Measurements from ENCODE around the gene STK35.

DNA sequence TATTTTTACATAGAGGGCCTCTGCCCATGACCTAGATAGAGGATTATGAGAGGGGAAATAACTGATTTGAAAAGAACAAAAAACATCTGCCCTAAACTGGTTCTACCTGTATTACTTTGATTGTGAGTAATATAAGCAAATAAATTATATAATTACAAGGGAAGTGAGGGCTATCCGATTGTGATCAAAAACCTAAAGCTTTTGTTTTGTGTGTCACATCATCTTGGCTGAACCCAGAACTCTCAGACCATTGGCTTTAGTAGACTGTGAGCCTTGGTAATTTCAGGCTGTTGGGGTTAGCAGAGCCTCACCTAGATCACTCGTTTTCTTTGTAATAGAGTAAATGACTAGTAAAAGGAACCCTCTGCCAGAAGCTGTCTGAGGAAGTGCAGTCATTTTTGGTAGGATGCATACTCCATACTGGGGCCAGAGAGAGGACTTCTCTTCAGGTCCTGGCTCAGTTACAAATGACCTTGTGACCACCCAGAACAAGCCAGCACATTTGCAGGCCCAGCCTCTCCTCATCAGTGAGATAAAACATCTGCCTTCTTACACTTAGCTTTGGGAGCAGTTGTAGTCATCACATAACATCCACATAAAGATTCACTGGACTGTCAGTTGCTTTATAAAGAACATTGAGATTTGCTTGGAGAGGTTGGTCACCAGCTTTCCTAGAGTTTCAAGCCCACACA is 13.5 kb downstream of the STK35 start:
- no peak for TF ChIP-seq SP1 (IDR thresholded peaks at IDR 0.05)
- no peak for TF ChIP-seq ELF4 (IDR thresholded peaks at IDR 0.05)
- TF ChIP-seq SUZ12 (IDR thresholded peaks at IDR 0.05): no peak
- TF ChIP-seq, protein P1, sequence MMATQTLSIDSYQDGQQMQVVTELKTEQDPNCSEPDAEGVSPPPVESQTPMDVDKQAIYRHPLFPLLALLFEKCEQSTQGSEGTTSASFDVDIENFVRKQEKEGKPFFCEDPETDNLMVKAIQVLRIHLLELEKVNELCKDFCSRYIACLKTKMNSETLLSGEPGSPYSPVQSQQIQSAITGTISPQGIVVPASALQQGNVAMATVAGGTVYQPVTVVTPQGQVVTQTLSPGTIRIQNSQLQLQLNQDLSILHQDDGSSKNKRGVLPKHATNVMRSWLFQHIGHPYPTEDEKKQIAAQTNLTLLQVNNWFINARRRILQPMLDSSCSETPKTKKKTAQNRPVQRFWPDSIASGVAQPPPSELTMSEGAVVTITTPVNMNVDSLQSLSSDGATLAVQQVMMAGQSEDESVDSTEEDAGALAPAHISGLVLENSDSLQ (IDR thresholded peaks at IDR 0.05): no peak
- no peak for TF ChIP-seq ARNT (IDR thresholded peaks at IDR 0.05)
- TF ChIP-seq TARDBP (IDR thresholded peaks at IDR 0.05): no peak
- TF ChIP-seq CTBP1 (IDR thresholded peaks at IDR 0.05; ENCODE audit: borderline replicate concordance): no peak
- no peak for TF ChIP-seq BHLHE40 (IDR thresholded peaks at IDR 0.05; ENCODE audit: borderline replicate concordance)
- TF ChIP-seq NFRKB (IDR thresholded peaks at IDR 0.05): no peak
- no peak for TF ChIP-seq LEF1 (IDR thresholded peaks at IDR 0.05; ENCODE audit: borderline replicate concordance)

All from HEK293T (cell line).